Activated naive CD8-positive, alpha-beta T cell treated with anti-CD3 and anti-CD28 coated beads for 36 hours (primary cell): ENCODE results near the gene CNTFR. TPM values are rescaled to one million over a fixed set of nuclear protein-coding genes. Genes with fewer than 3 reads are reported as not detected.

ENCODE experiments used
- total RNA-seq, 2 experiments: library from RNA; stranded (reverse); gene quantifications; one replicate each; pipeline ENCODE4 v1.2.3, GENCODE V29; 2021

CNTFR gene
- total RNA-seq, 2 experiments from 2014 or later, result not detected

Other genes with a start within 250 kb of the CNTFR start
- 1 to 10 TPM; 3.6 to 4.4 TPM for gene MYORG, start 212.8 kb downstream of the CNTFR start, total RNA-seq
- gene FAM219A, start 131.2 kb downstream of the CNTFR start, total RNA-seq, result 1 to 10 TPM; 7.5 to 8.2 TPM
- gene DNAI1, start 130.9 kb downstream of the CNTFR start, total RNA-seq, result not detected
- gene ENHO, start 66.7 kb downstream of the CNTFR start, total RNA-seq, result under 1 TPM in 1 of 2 experiments, not detected in 1; 0.27 TPM
- gene RPP25L, start 22.4 kb upstream of the CNTFR start, total RNA-seq, result 10 to 100 TPM; 31.6 to 34.6 TPM
- 10 to 100 TPM; 62.9 to 63.0 TPM for gene DCTN3, start 30.8 kb upstream of the CNTFR start, total RNA-seq
- under 1 TPM in 1 of 2 experiments, not detected in 1; 0.31 TPM for gene ARID3C, start 39.3 kb upstream of the CNTFR start, total RNA-seq
- gene SIGMAR1, start 48.1 kb upstream of the CNTFR start, total RNA-seq, result 100 to 1,000 TPM; 111 to 113 TPM
- gene GALT, start 57.0 kb upstream of the CNTFR start, total RNA-seq, result 10 to 100 TPM; 42.4 to 43.4 TPM
- gene IL11RA, start 62.5 kb upstream of the CNTFR start, total RNA-seq, result 10 to 100 TPM; 12.1 to 13.0 TPM
- under 1 TPM in 1 of 2 experiments, not detected in 1; 0.82 TPM for gene CCL27, start 72.9 kb upstream of the CNTFR start, total RNA-seq
- gene CCL19, start 101.6 kb upstream of the CNTFR start, total RNA-seq, result not detected
- gene CCL21, start 120.4 kb upstream of the CNTFR start, total RNA-seq, result not detected